ENCODE data around the gene YPEL4.

Gene YPEL4

DNA sequence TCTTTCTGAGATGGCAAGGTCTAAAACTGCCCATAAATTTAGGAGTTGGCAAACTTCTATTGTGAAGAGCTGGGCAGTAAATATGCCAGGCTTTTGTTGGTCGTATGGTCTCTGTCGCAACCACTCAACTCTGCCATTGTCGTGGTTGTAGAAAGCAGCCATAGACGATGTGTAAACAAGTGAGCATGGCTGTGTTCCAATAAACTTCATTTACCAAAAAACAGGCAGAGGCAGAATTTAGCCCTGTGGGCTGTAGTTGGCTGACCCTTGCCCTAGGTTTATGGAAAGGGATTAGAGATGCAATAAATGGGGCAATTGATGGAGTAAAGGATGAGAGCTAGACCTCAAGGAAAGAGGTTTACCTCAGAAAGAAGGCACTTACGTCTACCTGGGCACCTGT is 17.6 kb downstream of the YPEL4 start:
- no peak for DNase-seq (ENCODE audit: low read depth)

DNA sequence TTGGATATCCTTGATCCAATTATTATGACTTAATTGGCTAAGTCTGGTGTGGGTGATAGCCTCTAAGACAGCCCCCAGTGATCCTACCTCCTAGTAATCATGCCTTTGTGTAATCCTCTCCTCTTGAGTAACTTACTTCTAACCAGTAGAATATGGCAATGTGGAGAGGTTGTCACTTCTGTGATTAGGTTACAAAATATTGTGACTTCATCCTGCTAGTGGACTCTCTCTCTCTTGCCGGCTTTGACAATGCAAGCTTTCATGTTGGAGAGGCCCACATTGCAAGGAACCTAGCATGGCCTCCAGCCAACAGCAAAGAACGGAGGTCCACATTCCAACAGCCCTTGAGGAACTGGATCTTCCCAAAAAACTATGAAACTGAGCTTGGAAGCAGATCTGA is 19.5 kb downstream of the YPEL4 start:
- DNase-seq (ENCODE audit: low read depth): no peak

DNA sequence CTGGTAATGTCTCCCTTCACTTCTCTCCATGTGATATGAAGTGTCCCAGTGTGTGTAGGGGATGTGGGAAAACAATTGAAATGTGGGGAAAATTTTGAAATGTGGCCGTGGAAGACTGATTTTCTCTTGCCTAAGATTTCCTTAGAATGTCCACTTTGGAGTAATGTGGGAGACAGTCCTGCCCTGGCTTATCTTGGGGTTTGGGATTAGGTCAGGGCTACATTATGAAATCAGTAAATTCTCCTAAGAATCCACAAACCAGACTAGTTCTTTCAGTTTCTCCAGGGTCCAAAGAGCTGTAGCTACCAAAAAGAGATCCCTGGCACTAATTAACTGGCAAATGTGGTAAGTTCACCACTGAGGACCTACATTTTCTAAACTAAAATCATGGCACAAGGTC is 22.8 kb downstream of the YPEL4 start:
- DNase-seq (ENCODE audit: low read depth): no peak

DNA sequence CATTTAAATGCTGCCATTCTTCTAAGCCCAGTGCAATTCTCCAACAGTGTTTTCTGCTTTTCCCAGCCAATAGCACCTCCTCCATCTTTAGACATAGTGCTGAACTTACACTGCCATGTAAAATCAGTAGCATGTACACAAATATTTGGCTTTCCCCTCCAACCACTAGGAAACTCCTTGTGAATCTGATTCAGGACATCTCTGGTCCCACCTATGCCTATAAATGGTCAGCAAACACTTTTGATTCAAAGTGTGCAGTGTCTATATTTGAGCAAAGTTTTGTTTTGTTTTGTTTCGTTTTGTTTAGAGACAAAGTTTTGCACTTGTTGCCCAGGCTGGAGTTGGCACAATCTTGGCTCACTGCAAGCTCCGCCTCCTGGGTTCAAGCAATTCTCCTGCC is 24.8 kb downstream of the YPEL4 start:
- no peak for DNase-seq (ENCODE audit: low read depth)

DNA sequence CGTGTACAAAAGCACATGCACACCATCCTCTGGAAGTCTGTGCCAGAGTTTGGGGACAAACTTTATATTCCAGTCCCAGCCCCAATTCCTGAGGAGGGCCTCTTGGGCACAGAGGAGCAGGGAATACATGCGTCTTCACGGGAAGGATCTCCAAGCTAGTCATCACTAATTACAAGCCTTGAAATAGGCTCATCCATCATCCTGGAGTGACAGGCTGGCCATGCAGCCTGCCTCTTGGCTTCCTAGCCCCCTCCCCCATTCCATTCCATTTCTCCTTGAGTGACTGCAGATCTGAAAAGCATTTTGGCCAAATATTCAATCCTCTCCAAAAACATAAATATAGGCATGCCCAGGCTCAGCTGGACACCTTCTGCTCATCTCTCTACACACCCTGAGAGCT is 27.4 kb downstream of the YPEL4 start:
- DNase-seq (ENCODE audit: low read depth): no peak

DNA sequence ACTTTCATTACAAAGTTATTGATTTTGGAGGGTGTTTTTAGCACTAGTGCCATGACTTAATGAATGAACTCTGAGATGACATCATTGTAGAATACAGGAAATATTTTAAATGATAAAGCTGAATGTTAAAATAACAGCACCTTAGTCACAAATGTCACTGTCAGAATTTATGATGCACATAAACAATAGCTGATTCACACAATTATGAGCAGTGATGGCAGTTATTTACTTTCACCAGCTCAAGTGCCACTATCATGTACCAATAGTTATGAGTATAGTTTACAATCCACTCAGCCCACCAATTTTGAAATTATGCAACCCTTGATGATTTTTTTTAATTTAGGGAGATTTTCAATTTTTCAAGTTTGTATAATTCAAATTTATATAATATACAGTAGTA is 29.2 kb downstream of the YPEL4 start:
- DNase-seq (ENCODE audit: low read depth): no peak

DNA sequence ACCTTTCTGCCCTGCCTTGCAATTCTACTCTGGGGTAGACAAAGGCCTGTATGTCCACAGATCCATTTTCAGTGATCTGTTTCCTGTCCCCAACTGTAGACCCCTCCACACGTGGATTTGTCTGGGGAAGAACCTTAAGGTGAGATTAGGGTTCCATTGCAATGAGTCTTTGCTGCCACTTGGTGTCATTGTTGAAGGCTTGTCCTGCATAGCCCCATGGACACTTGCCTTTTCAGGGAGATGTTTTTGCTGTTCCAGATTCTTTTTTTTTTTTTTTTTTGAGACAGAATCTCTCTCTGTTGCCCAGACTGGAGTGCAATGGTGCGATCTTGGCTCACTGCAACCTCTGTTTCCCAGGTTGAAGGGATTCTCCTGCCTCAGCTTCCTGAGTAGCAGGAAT is 30.4 kb downstream of the YPEL4 start:
- DNase-seq (ENCODE audit: low read depth): no peak

DNA sequence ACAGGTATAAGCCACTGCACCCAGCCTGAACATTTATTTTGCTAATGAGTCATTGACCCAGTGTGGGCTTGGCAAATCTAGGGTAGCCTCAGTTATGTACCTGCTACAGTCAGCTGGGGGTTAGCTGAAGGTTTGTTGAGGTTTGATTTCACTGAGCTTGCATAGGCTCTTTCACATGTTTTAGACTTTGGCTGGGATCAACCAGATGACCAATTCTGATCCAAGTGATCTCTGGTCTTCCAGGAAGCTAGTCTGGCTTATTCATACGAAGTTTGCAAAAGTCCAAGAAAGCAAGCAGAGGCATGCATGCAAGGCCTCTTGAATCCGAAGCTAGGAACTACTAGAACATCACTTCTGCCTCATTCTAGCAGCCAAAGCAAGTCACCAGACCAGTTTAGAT is 31.3 kb downstream of the YPEL4 start:
- DNase-seq (ENCODE audit: low read depth): no peak

DNA sequence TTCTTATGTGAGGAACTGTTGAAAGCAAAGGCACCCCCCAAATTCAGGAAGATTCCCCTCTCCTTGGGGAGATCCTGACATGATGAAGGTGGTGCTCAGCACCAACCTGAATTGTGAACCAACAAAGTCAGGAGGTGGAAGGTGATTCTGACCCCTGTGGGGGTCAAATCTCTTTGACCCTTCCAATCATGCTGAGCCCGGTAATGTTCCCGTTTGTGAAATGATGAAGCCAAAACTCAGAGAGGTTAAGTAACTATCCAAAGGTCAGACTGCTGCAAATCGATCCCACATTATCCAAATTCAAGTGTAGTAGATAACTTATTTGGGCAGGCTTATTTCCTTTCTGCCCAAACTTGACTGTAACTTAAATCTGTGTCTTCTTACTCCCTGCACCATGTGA is 33.1 kb downstream of the YPEL4 start:
- no peak for DNase-seq (ENCODE audit: low read depth)

DNA sequence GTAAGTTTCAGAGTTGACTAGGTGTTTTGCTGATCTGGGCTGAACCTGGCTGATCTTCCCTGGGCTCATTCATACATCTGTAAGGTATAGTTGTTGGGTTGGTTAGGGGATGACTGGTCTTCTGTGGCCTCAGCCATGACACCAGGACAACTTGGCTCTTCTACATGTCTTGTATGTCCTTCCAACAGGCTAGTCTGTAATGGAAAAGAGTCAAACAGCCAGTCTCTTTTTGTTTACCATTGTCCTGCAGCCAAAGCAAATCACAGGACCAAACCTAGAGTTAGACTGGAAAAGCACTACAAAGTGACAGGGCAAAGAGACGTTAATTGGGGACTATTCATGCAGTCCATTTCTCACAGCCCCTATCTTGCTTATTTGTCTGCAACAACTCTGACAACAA is 34.4 kb downstream of the YPEL4 start:
- DNase-seq (ENCODE audit: low read depth): no peak

DNA sequence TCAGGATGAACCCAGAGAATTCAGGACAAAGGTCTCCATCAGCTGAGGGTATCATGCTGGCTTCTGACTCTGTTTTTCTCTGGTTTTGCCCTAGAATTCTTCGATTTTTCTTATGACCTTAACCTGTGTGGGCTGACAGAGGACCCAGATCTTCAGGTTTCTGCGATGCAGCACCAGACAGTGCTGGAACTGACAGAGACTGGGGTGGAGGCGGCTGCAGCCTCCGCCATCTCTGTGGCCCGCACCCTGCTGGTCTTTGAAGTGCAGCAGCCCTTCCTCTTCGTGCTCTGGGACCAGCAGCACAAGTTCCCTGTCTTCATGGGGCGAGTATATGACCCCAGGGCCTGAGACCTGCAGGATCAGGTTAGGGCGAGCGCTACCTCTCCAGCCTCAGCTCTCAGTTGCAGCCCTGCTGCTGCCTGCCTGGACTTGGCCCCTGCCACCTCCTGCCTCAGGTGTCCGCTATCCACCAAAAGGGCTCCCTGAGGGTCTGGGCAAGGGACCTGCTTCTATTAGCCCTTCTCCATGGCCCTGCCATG is 35.4 kb downstream of the YPEL4 start:
- no peak for DNase-seq (ENCODE audit: low read depth)

DNA sequence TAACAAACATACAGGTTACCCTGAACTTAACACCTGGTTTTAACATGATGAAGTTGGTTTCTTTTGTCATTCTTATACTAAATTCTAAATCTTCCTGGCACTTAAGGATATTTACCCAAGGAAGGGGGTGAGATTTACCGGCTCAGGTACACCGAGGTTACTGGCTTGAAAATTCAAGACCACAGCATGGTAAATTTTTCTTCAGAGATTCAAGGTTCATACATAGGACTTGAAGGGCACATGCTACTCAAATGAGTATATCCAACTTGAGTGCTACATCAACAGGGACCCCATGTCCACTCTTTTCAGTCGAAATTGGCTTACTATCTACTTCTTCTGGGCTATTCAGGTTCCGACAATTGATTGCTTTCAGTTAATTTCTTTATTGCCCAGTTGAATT is 39.5 kb downstream of the YPEL4 start:
- DNase-seq (ENCODE audit: low read depth): no peak

DNA sequence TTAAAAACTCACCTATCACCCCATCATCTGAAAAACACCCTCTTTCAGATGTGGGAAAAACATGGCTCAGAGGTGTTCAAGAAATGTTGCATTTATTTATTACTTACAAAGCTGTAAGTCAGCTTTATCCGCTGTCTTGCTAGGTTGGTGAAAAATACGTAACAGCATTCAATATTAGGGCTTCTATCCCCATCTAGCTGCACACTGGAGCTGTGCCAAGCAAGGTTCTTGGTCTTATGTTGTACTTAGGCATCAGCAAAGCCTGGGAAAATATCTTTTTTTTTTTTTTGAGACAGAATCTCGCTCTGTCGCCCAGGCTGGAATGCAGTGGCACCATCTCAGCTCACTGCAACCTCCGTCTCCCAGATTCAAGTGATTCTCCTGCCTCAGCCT is 44.7 kb downstream of the YPEL4 start:
- no peak for DNase-seq (ENCODE audit: low read depth)

DNA sequence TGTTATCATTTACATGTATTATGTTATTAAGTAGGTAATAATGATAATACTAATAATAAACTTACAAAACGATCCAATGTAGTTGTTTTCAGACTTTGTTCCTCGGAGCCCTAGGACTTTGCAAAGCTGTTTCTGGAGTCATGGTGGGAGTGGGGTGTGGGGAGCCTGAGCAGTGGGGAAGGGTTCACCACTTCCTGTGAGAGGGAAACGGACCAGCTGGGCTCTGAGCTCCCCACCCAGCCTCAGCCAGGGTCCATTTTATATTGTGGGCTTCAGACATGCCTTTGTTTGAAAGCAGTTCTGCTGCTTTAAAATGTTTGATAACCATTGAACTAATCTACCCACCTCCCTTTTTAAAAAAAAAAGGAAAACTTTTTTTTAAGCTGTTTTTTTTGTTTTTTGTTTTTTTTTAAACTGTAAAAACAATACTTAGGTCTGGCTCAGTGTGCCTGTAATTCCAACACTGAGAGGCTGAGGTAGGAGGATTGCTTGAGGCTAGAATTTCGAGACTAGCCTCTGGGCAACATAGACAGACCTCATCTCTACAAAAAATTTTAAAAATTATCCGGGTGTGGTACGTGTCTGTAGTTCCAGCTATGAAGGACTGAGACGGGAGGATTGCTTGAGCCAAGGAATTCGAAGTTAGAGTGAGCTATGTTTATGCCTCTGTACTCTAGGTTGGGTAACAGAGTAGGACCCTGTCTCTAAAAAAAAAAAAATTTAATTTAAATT is 45.2 kb downstream of the YPEL4 start:
- no peak for DNase-seq (ENCODE audit: low read depth)

DNA sequence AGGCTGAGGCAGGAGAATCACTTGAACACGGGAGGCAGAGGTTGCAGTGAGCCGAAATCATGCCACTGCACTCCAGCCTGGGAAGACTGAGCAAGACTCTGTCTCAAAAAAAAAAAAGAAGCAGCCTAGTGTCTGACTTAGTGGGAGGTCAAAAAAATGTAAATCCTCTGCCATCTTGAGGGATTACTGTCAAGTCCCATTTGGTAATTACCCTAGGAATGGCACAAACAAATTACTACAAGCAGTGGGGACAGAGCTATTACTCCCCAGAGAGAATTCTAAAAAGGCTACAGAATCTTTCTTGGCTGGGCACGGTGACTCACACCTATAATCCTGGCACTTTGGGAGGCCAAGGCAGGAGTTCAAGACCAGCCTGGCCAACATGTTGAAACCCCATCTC is 48.4 kb downstream of the YPEL4 start:
- no peak for DNase-seq (ENCODE audit: low read depth)

DNA sequence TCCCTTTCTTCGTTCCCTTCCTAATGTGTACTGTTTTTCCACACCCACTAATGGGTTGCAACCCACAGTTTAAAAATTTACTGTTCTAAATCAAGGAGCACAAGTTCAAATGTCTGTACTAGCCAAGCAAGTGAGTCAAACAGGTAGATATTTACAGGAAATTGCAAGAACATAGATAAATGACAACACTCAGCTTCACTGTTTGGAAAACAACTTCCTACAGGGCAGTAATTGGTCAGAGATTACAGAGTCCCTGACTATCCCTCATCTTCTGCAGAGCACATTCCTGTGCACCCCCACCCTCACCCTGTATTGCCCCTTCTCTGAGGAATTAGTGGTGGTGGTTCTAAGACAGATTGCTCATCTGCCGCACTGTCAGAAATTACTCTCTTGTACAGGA is 50.3 kb downstream of the YPEL4 start:
- no peak for DNase-seq (ENCODE audit: low read depth)

DNA sequence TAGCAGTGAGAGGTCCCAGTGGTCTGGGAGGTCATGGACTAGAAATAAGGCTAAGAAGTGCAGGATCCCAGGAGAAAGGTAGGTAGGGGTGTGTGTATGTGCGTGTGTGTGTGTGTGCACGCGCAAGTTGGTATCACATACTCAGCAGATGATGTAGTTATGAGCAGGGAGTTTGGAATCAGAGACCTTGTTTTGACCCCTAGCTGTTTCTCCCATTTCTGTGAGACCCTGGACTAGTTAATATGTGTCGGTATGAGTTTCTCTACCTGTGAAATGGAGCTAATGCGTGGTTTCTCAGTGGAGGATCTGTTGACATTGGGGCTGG is 50.9 kb downstream of the YPEL4 start:
- no peak for DNase-seq (ENCODE audit: low read depth)

DNA sequence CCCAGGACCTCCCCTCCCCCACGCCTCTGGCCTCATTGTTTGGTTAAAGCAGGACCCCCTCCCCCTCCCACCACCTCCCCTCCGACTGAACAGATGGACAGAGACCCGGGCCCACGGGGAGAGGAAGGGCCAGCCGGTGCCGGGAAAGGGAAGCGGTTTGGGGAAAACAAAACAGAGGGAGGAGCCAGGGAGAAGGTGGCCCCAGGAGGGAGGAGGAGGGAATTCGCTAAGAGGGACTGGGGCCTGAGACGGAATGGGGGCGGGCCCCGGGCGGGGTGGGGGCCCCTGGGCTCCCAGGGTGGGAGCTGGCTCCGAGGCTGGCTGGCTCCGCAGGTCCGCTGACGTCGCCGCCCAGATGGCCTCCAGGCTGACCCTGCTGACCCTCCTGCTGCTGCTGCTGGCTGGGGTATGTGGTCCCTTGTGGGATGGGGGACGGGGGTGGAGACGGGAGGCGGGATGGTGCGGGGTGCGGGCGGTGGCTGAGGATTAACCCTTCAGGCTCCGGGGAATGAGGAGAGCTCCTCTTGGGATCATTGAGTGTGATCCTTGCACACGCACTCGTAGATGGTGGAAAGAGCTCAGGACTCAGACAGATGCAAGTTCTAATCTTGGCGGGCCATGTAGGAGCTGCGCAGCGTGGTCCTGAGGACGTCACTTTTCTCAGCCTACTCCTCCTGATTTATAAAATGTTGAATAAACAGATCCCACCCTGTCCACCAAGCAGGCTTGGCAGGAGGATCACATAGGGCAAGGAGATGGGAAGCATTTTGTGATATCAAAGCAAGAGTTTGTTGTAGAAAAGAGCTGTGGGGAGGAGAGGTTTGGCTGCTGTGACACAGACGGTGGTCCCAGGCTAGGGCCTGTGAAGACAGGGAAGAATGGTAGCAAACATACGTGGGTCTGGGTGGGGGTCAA is 51.5 kb downstream of the YPEL4 start:
- no peak for DNase-seq (ENCODE audit: low read depth)

DNA sequence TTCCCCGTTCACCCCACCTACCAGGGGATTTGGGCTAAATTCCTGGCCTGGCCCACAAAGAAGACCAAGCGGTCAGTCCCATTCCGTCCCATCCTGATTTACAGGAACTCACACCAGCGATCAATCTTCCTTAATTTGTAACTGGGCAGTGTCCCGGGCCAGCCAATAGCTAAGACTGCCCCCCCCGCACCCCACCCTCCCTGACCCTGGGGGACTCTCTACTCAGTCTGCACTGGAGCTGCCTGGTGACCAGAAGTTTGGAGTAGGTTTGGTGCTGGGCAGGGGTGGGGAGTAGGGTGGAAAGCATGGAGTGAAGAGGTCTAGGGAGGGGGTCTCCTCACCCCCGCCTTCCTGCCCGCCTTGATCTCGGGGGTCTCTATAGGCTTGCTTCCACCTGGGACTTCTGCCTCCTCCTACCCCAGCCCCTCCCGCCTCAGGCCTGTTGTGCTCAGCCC is 52.2 kb downstream of the YPEL4 start, which contains the start of gene SERPING1:
TSS of gene SERPING1 (plus strand) at position 225 of the 455 bp plus-strand sequence. CDS start 586 bp downstream, outside the sequence.
- DNase-seq (ENCODE audit: low read depth): no peak

DNA sequence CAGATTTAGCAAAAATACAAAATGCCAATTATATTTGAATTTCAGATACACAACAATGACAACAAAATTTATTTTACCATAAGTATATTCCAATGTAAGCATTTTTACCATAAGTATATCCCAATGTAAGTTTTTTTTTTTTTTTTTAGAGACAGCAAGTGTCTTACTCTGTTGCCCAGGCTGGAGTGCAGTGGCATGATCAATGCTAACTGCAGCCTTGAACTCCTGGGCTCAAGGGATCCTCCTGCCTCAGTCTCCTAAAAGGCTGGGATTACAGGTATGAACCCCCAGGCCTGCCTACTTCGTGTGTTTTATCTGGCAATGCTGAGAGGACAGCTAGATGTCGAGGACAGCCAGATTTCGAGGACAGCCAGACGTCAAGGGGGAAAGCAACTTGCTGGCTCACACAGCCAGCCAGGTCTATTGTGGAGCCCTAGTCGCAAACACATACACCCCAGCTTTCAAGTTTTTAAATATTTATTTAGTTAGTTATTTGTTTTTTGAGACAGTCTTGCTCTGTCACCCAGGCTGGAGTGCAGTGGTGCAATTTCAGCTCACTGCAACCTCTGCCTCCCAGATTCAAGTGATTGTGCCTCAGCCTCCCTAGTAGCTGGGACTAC is 53.3 kb downstream of the YPEL4 start:
- DNase-seq (ENCODE audit: low read depth): no peak
